Right atrium auricular region (tissue), 2 donors: ENCODE measurements around the gene TBC1D23. TPM values are rescaled to one million over a fixed set of nuclear protein-coding genes. Genes with fewer than 3 reads are reported as not detected.
"Not testable (repeated sequence)": the region's sequence is repeated elsewhere in the genome, so short reads cannot be mapped to it uniquely, and the experiment has no call there.

Experiments used
- DNase-seq: peaks from one replicate; pipeline ENCODE4 v3.0.0-alpha.2; 2019; ENCODE audit warnings: low spot score
- H3K27ac ChIP-seq, 2 donors: fragments of 200-600 bp; sonication (generic); 1 replicate in 1 of 2; 2 replicates in 1 of 2; pipeline ENCODE4 v1.5.1; 2016 to 2019
- H3K27me3 ChIP-seq, 2 donors: fragments of 200-600 bp; sonication (generic); one replicate each; pipeline versions ENCODE4 v1.5.1 to v1.6.0; 2017 to 2019
- H3K36me3 ChIP-seq: fragments of 200-600 bp; sonication (generic); one replicate; pipeline ENCODE4 v1.5.1; 2016
- H3K4me1 ChIP-seq, 2 donors: fragments of 200-600 bp; sonication (generic); one replicate each; pipeline versions ENCODE4 v1.5.1 to v1.6.0; 2017 to 2019
- H3K4me3 ChIP-seq, 2 donors: fragments of 200-600 bp; sonication (generic); 1 replicate in 1 of 2; 2 replicates in 1 of 2; pipeline ENCODE4 v1.5.1; 2017 to 2019; ENCODE audit warnings: mild to moderate bottlenecking in 1 of 2, moderate library complexity in 1 of 2
- H3K9me3 ChIP-seq, 2 donors: fragments of 200-600 bp; sonication (generic); one replicate each; pipeline ENCODE4 v1.5.1; 2019
- total RNA-seq, 2 donors: library from RNA; depleted of rRNA; stranded (reverse); fragments of >200 nt; gene quantifications; one replicate each; pipeline ENCODE4 v1.1.0, GENCODE V29; 2016
- TF ChIP-seq, protein P1 (sequence below), 2 donors: fragments of 200-600 bp; sonication (generic); IDR thresholded peaks; one replicate each; pipeline ENCODE4 v1.5.1; 2019; ENCODE audit warnings: antibody characterized with exemption in 2 of 2

The TBC1D23 gene
- total RNA-seq, 2 donors from 2014 or later = 16.3 to 39.5 TPM

DNA sequence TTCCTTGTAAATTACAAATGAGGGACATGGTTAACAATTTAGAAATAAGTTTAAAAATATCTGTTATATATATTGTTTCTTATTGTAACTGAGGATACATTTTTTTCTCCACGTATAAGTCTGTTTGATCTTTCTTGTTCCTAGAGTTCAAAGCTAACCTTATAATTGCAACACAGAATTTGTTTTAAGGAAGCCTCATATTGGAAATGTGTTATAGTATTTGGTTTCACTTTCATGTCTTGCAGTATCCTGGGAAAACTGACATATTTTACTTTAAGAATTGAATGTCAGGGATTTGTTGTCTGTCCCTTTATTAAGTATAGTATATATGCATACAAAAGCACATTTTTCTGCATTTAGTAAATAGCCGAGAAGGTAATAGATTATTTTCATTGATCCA lies 50.2 kb downstream of the TBC1D23 start:
- H3K36me3 ChIP-seq = peaks cover 21% of the 10 kb centered on the region
- DNase-seq = no peak

DNA sequence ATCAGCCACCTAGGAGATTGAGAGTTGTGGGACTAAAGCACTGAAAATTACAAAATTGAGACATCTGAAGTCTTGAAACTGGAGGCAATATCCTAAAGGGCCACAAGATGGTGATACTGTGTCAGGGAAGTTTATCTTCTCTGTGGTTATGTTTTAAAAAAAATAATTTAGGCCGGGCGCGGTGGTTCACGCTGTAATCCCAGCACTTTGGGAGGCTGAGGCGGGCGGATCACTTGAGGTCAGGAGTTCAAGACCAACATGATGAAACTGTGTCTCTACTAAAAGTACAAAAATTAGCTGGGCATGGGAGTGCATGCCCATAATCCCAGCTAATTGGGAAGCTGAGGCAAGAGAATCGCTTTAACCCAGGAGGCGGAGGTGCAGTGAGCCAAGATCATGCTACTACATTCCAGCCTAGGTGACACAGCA lies 55.9 kb downstream of the TBC1D23 start:
- peaks cover 29% of the 10 kb centered on the region for H3K36me3 ChIP-seq
- no peak for DNase-seq
- H3K4me3 ChIP-seq = no peak overlapping the region
- H3K27me3 ChIP-seq = no peaks in the 10 kb centered on the region
- TF ChIP-seq, protein P1, sequence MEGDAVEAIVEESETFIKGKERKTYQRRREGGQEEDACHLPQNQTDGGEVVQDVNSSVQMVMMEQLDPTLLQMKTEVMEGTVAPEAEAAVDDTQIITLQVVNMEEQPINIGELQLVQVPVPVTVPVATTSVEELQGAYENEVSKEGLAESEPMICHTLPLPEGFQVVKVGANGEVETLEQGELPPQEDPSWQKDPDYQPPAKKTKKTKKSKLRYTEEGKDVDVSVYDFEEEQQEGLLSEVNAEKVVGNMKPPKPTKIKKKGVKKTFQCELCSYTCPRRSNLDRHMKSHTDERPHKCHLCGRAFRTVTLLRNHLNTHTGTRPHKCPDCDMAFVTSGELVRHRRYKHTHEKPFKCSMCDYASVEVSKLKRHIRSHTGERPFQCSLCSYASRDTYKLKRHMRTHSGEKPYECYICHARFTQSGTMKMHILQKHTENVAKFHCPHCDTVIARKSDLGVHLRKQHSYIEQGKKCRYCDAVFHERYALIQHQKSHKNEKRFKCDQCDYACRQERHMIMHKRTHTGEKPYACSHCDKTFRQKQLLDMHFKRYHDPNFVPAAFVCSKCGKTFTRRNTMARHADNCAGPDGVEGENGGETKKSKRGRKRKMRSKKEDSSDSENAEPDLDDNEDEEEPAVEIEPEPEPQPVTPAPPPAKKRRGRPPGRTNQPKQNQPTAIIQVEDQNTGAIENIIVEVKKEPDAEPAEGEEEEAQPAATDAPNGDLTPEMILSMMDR (IDR thresholded peaks at IDR 0.05) = peak; percentile 50 to 79
- no peak overlapping the region for H3K27ac ChIP-seq
- no peaks in the 10 kb centered on the region for H3K4me1 ChIP-seq
- no peaks in the 10 kb centered on the region for H3K9me3 ChIP-seq

More for the DNA sequence above, 50.2 kb downstream of the TBC1D23 start:
- Histone ChIP-seq H3K27ac (no peak overlapping the region), H3K9me3 (no peaks in the 10 kb centered on the region), H3K27me3 (no peaks in the 10 kb centered on the region), H3K4me3 (no peak overlapping the region), H3K4me1 (no peaks in the 10 kb centered on the region)
- TF ChIP-seq, protein P1 (IDR thresholded peaks at IDR 0.05) = no peak

GRCh38 chr3:100317912-100318311 lies 57.1 kb downstream of the TBC1D23 start:
- H3K4me3 ChIP-seq = no peak overlapping the region
- H3K36me3 ChIP-seq = peaks cover 32% of the 10 kb centered on the region
- H3K9me3 ChIP-seq = no peaks in the 10 kb centered on the region
- no peak for DNase-seq
- H3K4me1 ChIP-seq = no peaks in the 10 kb centered on the region
- H3K27ac ChIP-seq = no peak overlapping the region
- TF ChIP-seq, protein P1 (IDR thresholded peaks at IDR 0.05) = no peak
- no peaks in the 10 kb centered on the region for H3K27me3 ChIP-seq

- H3K4me1 ChIP-seq = no peaks in the 10 kb centered on the region
- TF ChIP-seq, protein P1 (IDR thresholded peaks at IDR 0.05) = no peak
- no peak overlapping the region for H3K4me3 ChIP-seq
- H3K27ac ChIP-seq = no peak overlapping the region
- DNase-seq = no peak
- H3K9me3 ChIP-seq = no peaks in the 10 kb centered on the region
- H3K27me3 ChIP-seq = no peaks in the 10 kb centered on the region
- peaks cover 32% of the 10 kb centered on the region for H3K36me3 ChIP-seq
Measured at GRCh38 chr3:100319951-100320350, 59.2 kb downstream of the TBC1D23 start.

DNA sequence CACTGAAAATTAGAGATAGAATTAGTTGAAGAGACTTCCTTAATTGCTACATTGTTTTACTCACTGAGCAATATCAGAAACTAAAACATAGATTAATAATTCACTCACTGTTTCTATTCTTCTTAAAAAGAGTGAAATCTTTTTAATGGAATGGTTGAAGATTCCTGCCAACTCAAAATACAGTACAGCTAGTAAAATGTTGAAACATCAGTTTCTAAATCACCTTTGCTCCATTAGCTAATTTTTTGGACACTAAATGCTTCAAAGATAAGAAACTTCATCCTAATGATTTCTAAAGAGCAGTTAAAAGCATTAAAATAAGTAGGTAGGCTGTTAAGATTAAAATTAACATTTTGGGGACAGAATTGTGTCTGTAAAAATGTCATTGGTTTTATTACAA lies 63.3 kb downstream of the TBC1D23 start:
- no peak for DNase-seq
- Histone ChIP-seq H3K27me3 (no peaks in the 10 kb centered on the region), H3K4me1 (no peaks in the 10 kb centered on the region), H3K4me3 (no peak overlapping the region), H3K36me3 (peaks cover 21% of the 10 kb centered on the region), H3K27ac (no peak overlapping the region), H3K9me3 (no peaks in the 10 kb centered on the region)
- TF ChIP-seq, protein P1 (IDR thresholded peaks at IDR 0.05) = no peak

DNA sequence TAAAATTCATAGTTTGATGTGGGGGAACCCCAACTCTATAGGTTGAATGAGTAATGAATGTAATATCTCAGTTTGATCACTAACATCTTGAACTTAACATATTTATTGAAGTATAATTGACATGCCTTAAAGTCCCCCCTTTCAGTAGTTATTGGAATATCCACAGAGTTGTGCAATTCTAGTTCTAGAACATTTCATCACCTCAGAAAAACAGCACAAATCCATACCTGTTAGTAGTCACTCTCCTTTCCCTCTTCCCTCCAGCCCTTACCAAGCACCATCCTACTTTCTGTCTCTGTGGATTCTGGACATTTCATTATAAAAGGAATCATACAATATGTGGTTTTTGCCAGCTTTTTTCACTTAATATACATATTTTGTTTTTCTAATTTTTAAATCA lies 65.0 kb downstream of the TBC1D23 start:
- Histone ChIP-seq H3K4me1 (no peaks in the 10 kb centered on the region), H3K27me3 (no peaks in the 10 kb centered on the region), H3K27ac (no peak overlapping the region), H3K9me3 (no peaks in the 10 kb centered on the region), H3K36me3 (peaks cover 8% of the 10 kb centered on the region), H3K4me3 (no peak overlapping the region)
- TF ChIP-seq, protein P1 (IDR thresholded peaks at IDR 0.05) = no peak
- no peak for DNase-seq

GRCh38 chr3:100327377-100327776 lies 66.6 kb downstream of the TBC1D23 start:
- H3K9me3 ChIP-seq, H3K27me3 ChIP-seq, DNase-seq, H3K36me3 ChIP-seq, H3K4me3 ChIP-seq, H3K27ac ChIP-seq, H3K4me1 ChIP-seq: not testable (repeated sequence)
